Heart left ventricle (tissue), 13 donors: Measurements from ENCODE around the gene SLC39A9.

Experiments
- CTCF ChIP-seq, 12 donors: fragments of 200-600 bp; sonication (generic) in 4 of 12; IDR thresholded peaks; one replicate each; pipeline versions ENCODE4 v1.5.0 to v1.8.0; 2018 to 2022; ENCODE audit warnings: antibody characterized with exemption in 12 of 12, mild to moderate bottlenecking in 5 of 12
- POLR2A ChIP-seq, 2 donors: fragments of 450-650 bp; IDR thresholded peaks; one replicate each; pipeline ENCODE4 v1.6.1; 2017; ENCODE audit warnings: antibody characterized with exemption in 2 of 2, mild to moderate bottlenecking in 2 of 2, moderate library complexity in 2 of 2
- donor health status: ischemic (EF 13 %, LVEDD 7.1; RV severe dilation, severe dysfunction).
- donor health status: DM: no; HTN: yes; CAD: no.
- donor health status: DM: no; HTN: no; CAD: no.
- donor health status: ischemic (EF 25% LVEDD 6.9; RV normal size, moderate dysfunction).
- donor health status: ischemic (EF 25% LVEDD 5.7; RV mildly dilated, moderate dysfunction).
- donor health status: ischemic (EF 35%, LVEDD 5.7; RV mildly dilated, moderate dysfunction).
- donor health status: nonischemic (EF 11% LVEDD 7.7; RV severe dilation, severe dysfunction).
- donor health status: DM: yes; HTN: yes; CAD: no.
- donor health status: PGD.
- donor health status: ischemic (EF 29% LVEDD 5.4; RV normal size, mild dysfunction).
- donor health status: nonischemic (EF 23%, LVEDD 6.1; RV moderate dilation, normal function).

- no peak for TF ChIP-seq CTCF (IDR thresholded peaks at IDR 0.05)
- no peak for TF ChIP-seq POLR2A (IDR thresholded peaks at IDR 0.05)
Observed at GRCh38 chr14:69424149-69424923, 25.8 kb downstream of the SLC39A9 start.
